22Rv1 (cell line): Measurements from ENCODE around the gene AP2A2.

ENCODE experiments used
- ZFX ChIP-seq: fragments of 450-650 bp; IDR thresholded peaks from 2 replicates; pipeline ENCODE4 v1.6.1; 2017; ENCODE audit warnings: antibody characterized with exemption, borderline replicate concordance
- TF ChIP-seq, protein P1 (sequence below): fragments of 450-650 bp; IDR thresholded peaks from 2 replicates; pipeline ENCODE4 v1.5.1; 2017; ENCODE audit warnings: mild to moderate bottlenecking

DNA sequence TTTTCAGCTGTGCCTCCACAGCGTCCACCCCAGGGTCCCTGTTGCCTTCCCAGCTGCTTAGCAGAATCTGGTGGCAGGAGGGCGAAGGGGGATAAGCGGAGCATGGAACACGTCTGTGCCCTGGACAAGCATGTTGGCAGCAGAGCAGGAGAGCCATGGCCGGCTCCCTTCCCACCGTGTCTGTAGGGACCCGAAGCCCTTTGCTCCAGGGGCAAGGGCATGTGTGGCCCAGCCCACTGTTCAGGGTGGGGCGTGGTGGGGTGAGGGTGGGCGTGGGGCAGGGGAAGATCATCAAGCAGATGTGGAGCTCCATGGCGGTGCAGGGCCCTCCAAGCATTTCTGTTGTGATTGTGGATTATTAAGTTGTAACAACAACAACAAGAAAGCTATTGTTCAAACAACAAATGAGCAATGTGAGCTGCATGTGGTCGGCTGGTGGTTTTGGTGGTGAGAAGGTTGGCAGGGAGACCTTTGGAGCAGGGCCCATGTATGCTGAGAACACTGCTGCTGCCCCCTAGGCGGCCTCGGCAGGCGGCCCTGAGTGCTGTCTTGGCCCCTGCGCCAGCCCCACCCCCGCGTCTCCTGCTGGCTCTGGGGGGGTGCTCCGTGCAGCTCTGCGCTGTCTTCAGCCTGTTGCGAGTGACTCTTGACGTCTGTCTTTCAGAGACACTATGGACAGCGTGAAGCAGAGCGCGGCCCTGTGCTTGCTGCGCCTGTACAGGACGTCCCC lies 50.9 kb downstream of the AP2A2 start:
- TF ChIP-seq, protein P1, sequence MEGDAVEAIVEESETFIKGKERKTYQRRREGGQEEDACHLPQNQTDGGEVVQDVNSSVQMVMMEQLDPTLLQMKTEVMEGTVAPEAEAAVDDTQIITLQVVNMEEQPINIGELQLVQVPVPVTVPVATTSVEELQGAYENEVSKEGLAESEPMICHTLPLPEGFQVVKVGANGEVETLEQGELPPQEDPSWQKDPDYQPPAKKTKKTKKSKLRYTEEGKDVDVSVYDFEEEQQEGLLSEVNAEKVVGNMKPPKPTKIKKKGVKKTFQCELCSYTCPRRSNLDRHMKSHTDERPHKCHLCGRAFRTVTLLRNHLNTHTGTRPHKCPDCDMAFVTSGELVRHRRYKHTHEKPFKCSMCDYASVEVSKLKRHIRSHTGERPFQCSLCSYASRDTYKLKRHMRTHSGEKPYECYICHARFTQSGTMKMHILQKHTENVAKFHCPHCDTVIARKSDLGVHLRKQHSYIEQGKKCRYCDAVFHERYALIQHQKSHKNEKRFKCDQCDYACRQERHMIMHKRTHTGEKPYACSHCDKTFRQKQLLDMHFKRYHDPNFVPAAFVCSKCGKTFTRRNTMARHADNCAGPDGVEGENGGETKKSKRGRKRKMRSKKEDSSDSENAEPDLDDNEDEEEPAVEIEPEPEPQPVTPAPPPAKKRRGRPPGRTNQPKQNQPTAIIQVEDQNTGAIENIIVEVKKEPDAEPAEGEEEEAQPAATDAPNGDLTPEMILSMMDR, result no peak
- TF ChIP-seq ZFX, result no peak
